HCT116 (cell line): ENCODE data around the gene SLC22A23. TPM values are rescaled to one million over a fixed set of nuclear protein-coding genes. Genes with fewer than 3 reads are reported as not detected.

Source experiments
- ATAC-seq: fragments of 200-7000 bp; cut with Tn5 transposase; 2 replicates; pipeline ENCODE4 v1.9.1; 2020; ENCODE audit warnings: mild to moderate bottlenecking, moderate library complexity
- BruUV-seq: library from RNA; stranded (reverse); fragments of 400-500 nt; replicated peaks from 2 replicates; lab custom pipeline; 2021; lab: Mats Ljungman, UMichigan
- CTCF ChIA-PET: fragments of 300-600 bp; sonication (Branson Sonifier 250); formaldehyde crosslinking; loops from one replicate; lab custom pipeline; 2021; ENCODE audit warnings: antibody characterized with exemption; lab: Charles Lee
- POLR2A ChIA-PET: fragments of 300-600, 350-600 bp; sonication (Branson Sonifier 250); formaldehyde crosslinking; loops from one replicate; lab custom pipeline; 2021; ENCODE audit warnings: antibody characterized with exemption; lab: Charles Lee
- RAD21 ChIA-PET, 2 experiments: fragments of 300-600 bp; sonication (Branson Sonifier 250); formaldehyde crosslinking; loops; one replicate each; lab custom pipeline; 2023; ENCODE audit warnings: low total read pairs in 2 of 2; ENCODE audit not compliant: uncharacterized antibody in 2 of 2, unreplicated experiment in 2 of 2, low non-redundant PET in 1 of 2; lab: Charles Lee
- DNase-seq: peaks from one replicate; pipeline ENCODE4 v3.0.0-alpha.2; 2010; ENCODE audit warnings: low read depth, low spot score
- H2AFZ ChIP-seq: fragments of 200-600 bp; shearing (Covaris generic), sonication (generic); 2 replicates; pipeline ENCODE4 v1.6.1; 2017; ENCODE audit warnings: low read depth, mixed run types, mixed read lengths, antibody characterized with exemption, low read length; ENCODE audit not compliant: poor library complexity, severe bottlenecking
- H3K27ac ChIP-seq: 2 replicates; pipeline ENCODE4 v1.5.1; 2012; ENCODE audit warnings: low read depth, low read length
- H3K27me3 ChIP-seq: fragments of 200-600 bp; sonication (generic); 2 replicates; pipeline ENCODE4 v1.6.1; 2016; ENCODE audit warnings: mixed run types, low read length, mixed read lengths; ENCODE audit not compliant: insufficient read depth
- H3K36me3 ChIP-seq, 2 experiments: fragments of 200-500 bp in 1 of 2; fragments of 200-600 bp in 1 of 2; sonication (Bioruptor generic) in 1 of 2; sonication (generic) in 1 of 2; 2 replicates each; pipeline versions ENCODE4 v1.5.1 to v1.6.1; 2014 to 2016; ENCODE audit warnings: low read length in 2 of 2, inconsistent platforms in 1 of 2, mixed read lengths in 1 of 2, mixed run types in 1 of 2; ENCODE audit not compliant: insufficient read depth in 2 of 2, control insufficient read depth in 1 of 2
- H3K4me1 ChIP-seq, 2 experiments: fragments of 200-600 bp in 1 of 2; sonication (generic) in 1 of 2; 2 replicates each; pipeline versions ENCODE4 v1.5.1 to v1.6.1; 2012 to 2017; ENCODE audit warnings: low read length in 2 of 2, inconsistent platforms in 1 of 2, mild to moderate bottlenecking in 1 of 2, mixed read lengths in 1 of 2, mixed run types in 1 of 2, moderate library complexity in 1 of 2; ENCODE audit not compliant: insufficient read depth in 2 of 2, control insufficient read depth in 1 of 2
- H3K4me2 ChIP-seq: fragments of 200-600 bp; sonication (generic); 2 replicates; pipeline ENCODE4 v1.6.1; 2017; ENCODE audit warnings: mixed run types, low read length, mixed read lengths
- H3K4me3 ChIP-seq, 2 experiments: fragments of 200-600 bp in 1 of 2; sonication (generic) in 1 of 2; replicated peaks in 1 of 2; 2 replicates each; pipeline ENCODE4 v1.5.1; 2011 to 2016; ENCODE audit warnings: low read length in 2 of 2, control low read depth in 1 of 2, low read depth in 1 of 2, mild to moderate bottlenecking in 1 of 2, mixed read lengths in 1 of 2, mixed run types in 1 of 2
- H3K79me2 ChIP-seq: fragments of 200-600 bp; sonication (generic); 2 replicates; pipeline ENCODE4 v1.6.1; 2017; ENCODE audit warnings: mild to moderate bottlenecking, mixed run types, low read length, moderate library complexity, mixed read lengths; ENCODE audit not compliant: insufficient read depth
- H3K9ac ChIP-seq: fragments of 200-600 bp; sonication (generic); 2 replicates; pipeline ENCODE4 v1.6.1; 2016; ENCODE audit warnings: low read length, mixed read lengths
- H3K9me2 ChIP-seq: fragments of 200-600 bp; sonication (generic), shearing (Covaris generic); 2 replicates; pipeline ENCODE4 v1.6.1; 2017; ENCODE audit warnings: mixed run types, mild to moderate bottlenecking, moderate library complexity; ENCODE audit not compliant: insufficient read depth
- H3K9me3 ChIP-seq, 2 experiments: fragments of 200-500 bp in 1 of 2; fragments of 200-600 bp in 1 of 2; sonication (Bioruptor generic) in 1 of 2; sonication (generic) in 1 of 2; 2 replicates each; pipeline ENCODE4 v1.6.1; 2014 to 2017; ENCODE audit warnings: low read length in 2 of 2, mixed read lengths in 2 of 2, inconsistent platforms in 1 of 2, low read depth in 1 of 2, mild to moderate bottlenecking in 1 of 2, mixed run types in 1 of 2, moderate library complexity in 1 of 2; ENCODE audit not compliant: control insufficient read depth in 1 of 2, insufficient read depth in 1 of 2
- H4K20me1 ChIP-seq: fragments of 200-600 bp; sonication (generic), shearing (Covaris generic); 2 replicates; pipeline ENCODE4 v1.6.1; 2017; ENCODE audit warnings: mixed run types, mild to moderate bottlenecking, moderate library complexity; ENCODE audit not compliant: insufficient read depth
- CBX3 ChIP-seq: IDR thresholded peaks from 2 replicates; pipeline ENCODE4 v1.6.1; 2012; ENCODE audit warnings: low read depth
- CEBPB ChIP-seq: IDR thresholded peaks from 2 replicates; pipeline ENCODE4 v1.6.1; 2012; ENCODE audit warnings: low read depth
- EGR1 ChIP-seq: IDR thresholded peaks from 2 replicates; pipeline ENCODE4 v1.6.1; 2012; ENCODE audit warnings: low read depth
- EZH2phosphoT487 ChIP-seq: fragments of 200-600 bp; IDR thresholded peaks from 2 replicates; pipeline ENCODE4 v1.6.1; 2018; ENCODE audit warnings: antibody characterized with exemption, borderline replicate concordance
- JUND ChIP-seq: IDR thresholded peaks from 2 replicates; pipeline ENCODE4 v1.6.1; 2012
- POLR2A ChIP-seq: IDR thresholded peaks from 2 replicates; pipeline ENCODE4 v1.7.0; 2011; ENCODE audit warnings: borderline replicate concordance; ENCODE audit not compliant: insufficient read depth, insufficient read length; ENCODE audit errors: extremely low read depth
- POLR2AphosphoS5 ChIP-seq: IDR thresholded peaks from 2 replicates; pipeline ENCODE4 v1.6.1; 2011; ENCODE audit warnings: mild to moderate bottlenecking, low read depth, low read length, moderate library complexity
- RAD21 ChIP-seq: IDR thresholded peaks from 2 replicates; pipeline ENCODE4 v1.6.1; 2012; ENCODE audit warnings: low read depth, mild to moderate bottlenecking
- SIN3A ChIP-seq: IDR thresholded peaks from 2 replicates; pipeline ENCODE4 v1.6.1; 2012; ENCODE audit warnings: low read depth
- TCF7L2 ChIP-seq: IDR thresholded peaks from 2 replicates; pipeline ENCODE4 v1.7.0; 2011; ENCODE audit warnings: borderline replicate concordance, inconsistent platforms; ENCODE audit not compliant: insufficient read depth, insufficient read length; ENCODE audit errors: extremely low read depth
- YY1 ChIP-seq: IDR thresholded peaks from 2 replicates; pipeline ENCODE4 v1.6.1; 2011; ENCODE audit warnings: low read length, low read depth, moderate library complexity, mild to moderate bottlenecking; ENCODE audit not compliant: insufficient replicate concordance; ENCODE audit errors: extremely low read depth
- intact Hi-C: fragments of 100-400 bp; cut with micrococcal nuclease; formaldehyde crosslinking; loops from 2 replicates; pipeline ENCODE4 v1.10.0; 2022
- total RNA-seq: library from RNA; stranded (reverse); gene quantifications from one replicate; pipeline ENCODE4 v1.2.1, GENCODE V29; 2021; ENCODE audit not compliant: unreplicated experiment
- TF ChIP-seq, protein P1 (sequence below): IDR thresholded peaks from 2 replicates; pipeline ENCODE4 v1.6.1; 2011; ENCODE audit warnings: mild to moderate bottlenecking, low read length, moderate library complexity; ENCODE audit not compliant: insufficient replicate concordance; ENCODE audit errors: extremely low read depth
- TF ChIP-seq, protein P2 (sequence below): IDR thresholded peaks from 2 replicates; pipeline ENCODE4 v1.6.1; 2012
- TF ChIP-seq, protein P3 (sequence below), 3 experiments: fragments of 200-600 bp in 1 of 3; sonication (generic) in 1 of 3; IDR thresholded peaks in 2 of 3; conservative IDR thresholded peaks in 1 of 3; 2 replicates each; pipeline ENCODE4 v1.5.1; 2012 to 2017; ENCODE audit warnings: low read depth in 2 of 3, low read length in 2 of 3, antibody characterized with exemption in 1 of 3, borderline replicate concordance in 1 of 3, control low read depth in 1 of 3, mild to moderate bottlenecking in 1 of 3, mixed read lengths in 1 of 3, mixed run types in 1 of 3, moderate library complexity in 1 of 3; ENCODE audit not compliant: insufficient read depth in 1 of 3
- TF ChIP-seq, protein P4 (sequence below): IDR thresholded peaks from 2 replicates; pipeline ENCODE4 v1.6.1; 2012
- TF ChIP-seq, protein P5 (sequence below): IDR thresholded peaks from 2 replicates; pipeline ENCODE4 v1.6.1; 2012; ENCODE audit warnings: low read depth

The SLC22A23 gene
- total RNA-seq, 1 experiment from 2014 or later, result 11.5 TPM

DNA sequence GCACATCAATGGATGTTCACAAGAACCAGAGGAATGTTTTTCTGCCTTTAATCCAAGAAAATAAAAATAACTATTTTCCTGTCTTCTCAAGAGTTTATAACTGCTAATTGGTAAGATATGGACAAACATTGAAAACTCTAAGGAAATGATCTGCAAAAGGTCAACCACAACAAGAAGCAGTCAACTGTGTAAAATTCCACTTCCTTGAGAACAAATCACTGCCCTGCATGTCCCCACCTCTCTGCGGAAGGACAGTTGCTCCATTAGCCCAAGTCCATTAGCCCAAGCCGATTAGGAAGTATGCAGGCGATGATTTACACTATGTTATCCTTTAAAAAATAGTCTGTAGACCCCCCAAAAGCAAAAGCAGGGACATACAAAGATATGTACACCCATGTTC is 27.6 kb downstream of the SLC22A23 start:
- Histone ChIP-seq H3K36me3 (no peaks in the 10 kb centered on the region), H3K9me2 (no peaks in the 10 kb centered on the region), H3K4me1 (no peaks in the 10 kb centered on the region), H2AFZ (no peak overlapping the region), H3K4me2 (no peak overlapping the region), H3K27ac (no peak overlapping the region), H3K9me3 (no peaks in the 10 kb centered on the region), H3K9ac (no peak overlapping the region), H3K79me2 (no peaks in the 10 kb centered on the region; the same call in 1 of the 2 replicates), H3K4me3 (no peak overlapping the region), H3K27me3 (no peaks in the 10 kb centered on the region), H4K20me1 (no peaks in the 10 kb centered on the region)
- CTCF ChIA-PET, result no interaction called here
- DNase-seq (no peak), ATAC-seq (no peak)
- intact Hi-C loops, result no loop called here
- POLR2A ChIA-PET, result no interaction called here
- no TSS peak for BruUV-seq
- TF ChIP-seq CEBPB, result no peak
- TF ChIP-seq CBX3, result no peak
- TF ChIP-seq, protein P1, sequence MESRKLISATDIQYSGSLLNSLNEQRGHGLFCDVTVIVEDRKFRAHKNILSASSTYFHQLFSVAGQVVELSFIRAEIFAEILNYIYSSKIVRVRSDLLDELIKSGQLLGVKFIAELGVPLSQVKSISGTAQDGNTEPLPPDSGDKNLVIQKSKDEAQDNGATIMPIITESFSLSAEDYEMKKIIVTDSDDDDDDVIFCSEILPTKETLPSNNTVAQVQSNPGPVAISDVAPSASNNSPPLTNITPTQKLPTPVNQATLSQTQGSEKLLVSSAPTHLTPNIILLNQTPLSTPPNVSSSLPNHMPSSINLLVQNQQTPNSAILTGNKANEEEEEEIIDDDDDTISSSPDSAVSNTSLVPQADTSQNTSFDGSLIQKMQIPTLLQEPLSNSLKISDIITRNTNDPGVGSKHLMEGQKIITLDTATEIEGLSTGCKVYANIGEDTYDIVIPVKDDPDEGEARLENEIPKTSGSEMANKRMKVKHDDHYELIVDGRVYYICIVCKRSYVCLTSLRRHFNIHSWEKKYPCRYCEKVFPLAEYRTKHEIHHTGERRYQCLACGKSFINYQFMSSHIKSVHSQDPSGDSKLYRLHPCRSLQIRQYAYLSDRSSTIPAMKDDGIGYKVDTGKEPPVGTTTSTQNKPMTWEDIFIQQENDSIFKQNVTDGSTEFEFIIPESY, result no peak
- no peak for TF ChIP-seq YY1
- TF ChIP-seq SIN3A, result no peak
- TF ChIP-seq EGR1, result no peak
- TF ChIP-seq, protein P2, sequence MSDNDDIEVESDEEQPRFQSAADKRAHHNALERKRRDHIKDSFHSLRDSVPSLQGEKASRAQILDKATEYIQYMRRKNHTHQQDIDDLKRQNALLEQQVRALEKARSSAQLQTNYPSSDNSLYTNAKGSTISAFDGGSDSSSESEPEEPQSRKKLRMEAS, result no peak
- no peak for TF ChIP-seq POLR2A
- TF ChIP-seq, protein P3, sequence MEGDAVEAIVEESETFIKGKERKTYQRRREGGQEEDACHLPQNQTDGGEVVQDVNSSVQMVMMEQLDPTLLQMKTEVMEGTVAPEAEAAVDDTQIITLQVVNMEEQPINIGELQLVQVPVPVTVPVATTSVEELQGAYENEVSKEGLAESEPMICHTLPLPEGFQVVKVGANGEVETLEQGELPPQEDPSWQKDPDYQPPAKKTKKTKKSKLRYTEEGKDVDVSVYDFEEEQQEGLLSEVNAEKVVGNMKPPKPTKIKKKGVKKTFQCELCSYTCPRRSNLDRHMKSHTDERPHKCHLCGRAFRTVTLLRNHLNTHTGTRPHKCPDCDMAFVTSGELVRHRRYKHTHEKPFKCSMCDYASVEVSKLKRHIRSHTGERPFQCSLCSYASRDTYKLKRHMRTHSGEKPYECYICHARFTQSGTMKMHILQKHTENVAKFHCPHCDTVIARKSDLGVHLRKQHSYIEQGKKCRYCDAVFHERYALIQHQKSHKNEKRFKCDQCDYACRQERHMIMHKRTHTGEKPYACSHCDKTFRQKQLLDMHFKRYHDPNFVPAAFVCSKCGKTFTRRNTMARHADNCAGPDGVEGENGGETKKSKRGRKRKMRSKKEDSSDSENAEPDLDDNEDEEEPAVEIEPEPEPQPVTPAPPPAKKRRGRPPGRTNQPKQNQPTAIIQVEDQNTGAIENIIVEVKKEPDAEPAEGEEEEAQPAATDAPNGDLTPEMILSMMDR (IDR thresholded peaks at IDR 0.05 in 2 of 3, conservative IDR thresholded peaks at IDR 0.05 in 1 of 3; ENCODE audit: borderline replicate concordance in 1 of 3, insufficient read depth in 1 of 3, low read depth in 2 of 3, low read length in 2 of 3), result no peak
- no peak for TF ChIP-seq TCF7L2
- TF ChIP-seq RAD21, result no peak
- TF ChIP-seq EZH2phosphoT487, result no peak
- no peak for TF ChIP-seq POLR2AphosphoS5
- TF ChIP-seq, protein P4, sequence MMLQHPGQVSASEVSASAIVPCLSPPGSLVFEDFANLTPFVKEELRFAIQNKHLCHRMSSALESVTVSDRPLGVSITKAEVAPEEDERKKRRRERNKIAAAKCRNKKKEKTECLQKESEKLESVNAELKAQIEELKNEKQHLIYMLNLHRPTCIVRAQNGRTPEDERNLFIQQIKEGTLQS, result no peak
- TF ChIP-seq JUND, result no peak
- TF ChIP-seq, protein P5, sequence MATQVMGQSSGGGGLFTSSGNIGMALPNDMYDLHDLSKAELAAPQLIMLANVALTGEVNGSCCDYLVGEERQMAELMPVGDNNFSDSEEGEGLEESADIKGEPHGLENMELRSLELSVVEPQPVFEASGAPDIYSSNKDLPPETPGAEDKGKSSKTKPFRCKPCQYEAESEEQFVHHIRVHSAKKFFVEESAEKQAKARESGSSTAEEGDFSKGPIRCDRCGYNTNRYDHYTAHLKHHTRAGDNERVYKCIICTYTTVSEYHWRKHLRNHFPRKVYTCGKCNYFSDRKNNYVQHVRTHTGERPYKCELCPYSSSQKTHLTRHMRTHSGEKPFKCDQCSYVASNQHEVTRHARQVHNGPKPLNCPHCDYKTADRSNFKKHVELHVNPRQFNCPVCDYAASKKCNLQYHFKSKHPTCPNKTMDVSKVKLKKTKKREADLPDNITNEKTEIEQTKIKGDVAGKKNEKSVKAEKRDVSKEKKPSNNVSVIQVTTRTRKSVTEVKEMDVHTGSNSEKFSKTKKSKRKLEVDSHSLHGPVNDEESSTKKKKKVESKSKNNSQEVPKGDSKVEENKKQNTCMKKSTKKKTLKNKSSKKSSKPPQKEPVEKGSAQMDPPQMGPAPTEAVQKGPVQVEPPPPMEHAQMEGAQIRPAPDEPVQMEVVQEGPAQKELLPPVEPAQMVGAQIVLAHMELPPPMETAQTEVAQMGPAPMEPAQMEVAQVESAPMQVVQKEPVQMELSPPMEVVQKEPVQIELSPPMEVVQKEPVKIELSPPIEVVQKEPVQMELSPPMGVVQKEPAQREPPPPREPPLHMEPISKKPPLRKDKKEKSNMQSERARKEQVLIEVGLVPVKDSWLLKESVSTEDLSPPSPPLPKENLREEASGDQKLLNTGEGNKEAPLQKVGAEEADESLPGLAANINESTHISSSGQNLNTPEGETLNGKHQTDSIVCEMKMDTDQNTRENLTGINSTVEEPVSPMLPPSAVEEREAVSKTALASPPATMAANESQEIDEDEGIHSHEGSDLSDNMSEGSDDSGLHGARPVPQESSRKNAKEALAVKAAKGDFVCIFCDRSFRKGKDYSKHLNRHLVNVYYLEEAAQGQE, result no peak
- RAD21 ChIA-PET, result no interaction called here
